NCI-H2196 treated with DMSO at 0.1 percent for 48 hours (cell line): ENCODE measurements around the gene TMEM120A.
"Not testable (repeated sequence)": the region's sequence is repeated elsewhere in the genome, so short reads cannot be mapped to it uniquely, and the experiment has no call there.

Source experiments
- DNase-seq: peaks from one replicate; lab custom pipeline; 2025; ENCODE audit not compliant: unreplicated experiment; lab: John Stamatoyannopoulos, UW

Gene TMEM120A

GRCh38 chr7:75994388-75995051, at the start of gene TMEM120A:
Gene TMEM120A (minus strand): TSS chr7:75994595. CDS start chr7:75994570, 25 bp downstream.
- peak; percentile 89 for DNase-seq

DNA sequence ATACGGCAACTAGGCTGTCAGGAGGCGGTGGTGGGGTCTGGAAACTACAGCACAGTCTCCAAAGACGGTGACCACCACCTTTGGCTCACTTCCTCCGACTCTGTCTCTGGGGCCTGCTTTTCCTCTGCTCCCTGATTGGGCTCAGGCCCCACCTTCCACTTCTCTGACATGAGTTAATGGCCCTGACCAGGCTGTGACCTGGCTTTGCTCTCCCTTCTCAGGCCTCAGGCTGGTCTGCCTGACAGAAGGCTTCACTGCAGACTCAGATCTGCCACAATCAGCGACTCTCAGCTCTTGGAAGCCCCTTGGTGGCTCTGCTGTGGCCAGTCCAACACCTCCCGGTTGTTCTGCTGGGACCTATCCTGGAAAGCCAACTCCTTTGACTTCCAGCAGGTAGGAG, 45.7 kb upstream of the TMEM120A start:
- DNase-seq = no peak

- no peak for DNase-seq
Observed at GRCh38 chr7:76037310-76037709, 42.9 kb upstream of the TMEM120A start.

DNA sequence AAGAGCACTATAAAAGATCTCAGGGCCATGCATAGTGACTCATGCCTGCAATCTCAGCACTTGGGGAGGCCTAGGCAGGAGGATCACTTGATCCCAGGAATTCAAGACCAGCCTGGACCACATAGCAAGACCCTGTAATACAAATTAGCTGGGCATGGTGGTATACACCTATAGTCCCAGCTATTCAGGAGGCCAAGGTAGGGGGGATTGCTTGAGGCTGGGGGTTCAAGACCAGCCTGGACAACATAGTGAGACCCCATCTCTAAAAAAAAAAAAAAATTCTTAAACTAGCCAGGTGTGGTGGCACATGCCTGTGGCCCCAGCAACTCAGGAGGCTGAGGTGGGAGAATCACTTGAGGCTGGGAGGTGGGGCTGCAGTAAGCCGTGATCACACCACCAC, 37.6 kb upstream of the TMEM120A start:
- DNase-seq = no peak

GRCh38 chr7:76029682-76030081, 35.3 kb upstream of the TMEM120A start:
- DNase-seq = not testable (repeated sequence)

DNA sequence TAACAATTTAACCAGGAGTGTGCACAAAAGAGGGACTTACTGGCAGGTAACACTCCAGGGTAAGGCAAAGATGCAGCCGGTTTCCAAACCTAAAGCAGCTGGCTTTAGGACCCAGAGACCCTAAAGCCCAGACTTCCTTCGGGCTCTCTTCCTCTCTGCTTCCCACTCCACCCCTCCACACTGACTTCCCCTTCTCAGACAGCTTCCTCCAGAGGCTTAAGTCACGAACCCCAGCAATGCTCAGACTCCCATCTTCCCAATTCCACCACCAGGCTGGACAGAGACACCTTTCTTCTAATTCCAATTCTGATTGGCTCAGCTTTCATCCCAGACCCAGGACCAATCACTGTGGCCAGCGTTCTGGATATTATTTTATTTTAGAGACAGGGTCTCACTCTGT, 28.6 kb upstream of the TMEM120A start:
- no peak for DNase-seq

- DNase-seq = no peak
Observed at GRCh38 chr7:76022026-76022780, 27.8 kb upstream of the TMEM120A start.

- DNase-seq = peak; percentile 51
Observed at GRCh38 chr7:76020031-76020714, 25.8 kb upstream of the TMEM120A start.

DNA sequence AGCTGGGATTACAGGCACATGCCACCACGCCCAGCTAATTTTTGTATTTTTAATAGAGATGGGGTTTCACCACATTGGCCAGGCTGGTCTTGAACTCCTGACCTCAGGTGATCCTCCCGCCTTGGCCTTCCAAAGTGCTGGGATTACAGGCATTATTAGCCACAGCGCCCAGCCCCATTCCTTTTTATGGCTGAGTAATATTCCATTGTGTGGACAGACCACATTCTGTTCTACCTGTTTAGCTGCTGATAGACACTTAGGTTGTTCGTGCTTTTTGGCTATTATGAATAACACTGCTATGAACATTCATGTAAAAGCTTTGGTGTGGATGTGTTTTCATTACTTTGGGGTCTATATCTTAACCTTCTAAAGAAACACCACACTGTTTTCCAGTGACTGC, 24.1 kb upstream of the TMEM120A start:
- not testable (repeated sequence) for DNase-seq

GRCh38 chr7:76016191-76016947, 22.0 kb upstream of the TMEM120A start:
- DNase-seq = no peak

- DNase-seq = no peak
Observed at GRCh38 chr7:76011442-76011861, 17.1 kb upstream of the TMEM120A start.

- DNase-seq = no peak
Observed at GRCh38 chr7:76009672-76010600, 15.5 kb upstream of the TMEM120A start.

- DNase-seq = no peak
Observed at GRCh38 chr7:76008156-76008687, 13.8 kb upstream of the TMEM120A start.

- DNase-seq = not testable (repeated sequence)
Observed at GRCh38 chr7:76005004-76005403, 10.6 kb upstream of the TMEM120A start.

GRCh38 chr7:76003351-76003750, 9.0 kb upstream of the TMEM120A start:
- no peak for DNase-seq

DNA sequence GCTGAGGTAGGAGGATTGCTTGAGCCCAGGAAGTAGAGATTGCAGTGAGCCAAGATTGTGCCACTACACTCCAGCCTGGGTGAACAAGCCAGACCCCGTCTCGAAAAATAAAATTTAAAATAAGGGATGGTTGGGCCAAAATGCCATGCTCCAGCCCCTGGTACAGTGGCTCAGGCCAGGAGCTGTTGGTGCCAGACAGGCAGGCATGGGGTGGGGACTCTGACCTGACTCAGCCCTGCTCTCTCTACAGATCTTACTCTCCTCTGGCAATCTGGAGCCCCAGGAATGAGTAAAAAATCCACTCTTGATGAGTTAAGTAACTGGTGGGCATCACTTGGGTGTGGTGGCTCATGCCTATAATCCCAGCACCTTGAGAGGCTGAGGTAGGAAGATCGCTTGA, 8.4 kb upstream of the TMEM120A start:
- DNase-seq = no peak

DNA sequence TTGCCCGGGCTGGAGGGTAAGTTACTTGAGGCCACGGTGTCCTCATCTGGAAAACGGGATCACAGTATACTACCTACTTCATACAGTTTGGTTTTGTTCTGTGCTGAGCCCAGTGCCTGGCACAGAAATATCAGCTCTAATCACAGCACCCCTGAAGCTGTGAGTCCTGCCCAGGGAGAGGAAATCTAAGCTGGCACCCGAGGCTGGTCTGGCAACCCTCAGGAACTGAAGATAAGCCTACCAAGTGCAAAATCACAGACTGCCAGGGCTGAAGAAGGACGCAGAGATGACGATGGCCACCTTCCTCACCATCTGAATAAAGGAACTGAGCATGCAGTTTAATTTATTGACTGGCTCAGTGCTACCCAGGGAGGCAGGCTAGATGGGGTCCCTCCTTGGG, 7.7 kb upstream of the TMEM120A start:
- no peak for DNase-seq

DNA sequence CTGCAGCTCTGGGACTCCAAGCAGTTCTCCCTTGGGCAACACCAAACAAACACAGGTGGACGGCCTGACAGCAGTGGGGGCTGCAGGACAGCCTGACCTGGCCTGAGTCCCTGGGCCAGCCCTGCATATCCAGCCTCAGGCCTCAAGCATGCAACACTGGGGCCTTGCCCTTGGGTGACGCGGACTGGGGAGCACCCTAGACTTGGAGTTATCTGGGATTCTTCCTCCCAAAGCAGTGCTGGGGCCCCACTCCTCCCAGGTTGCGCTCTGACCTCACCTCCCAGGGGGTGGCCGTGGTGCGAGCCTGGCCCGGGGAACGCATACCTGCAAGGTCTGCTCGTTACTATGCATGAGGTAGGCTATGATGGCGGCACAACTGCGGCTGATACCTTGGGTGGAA, 6.2 kb upstream of the TMEM120A start:
- DNase-seq = no peak

DNA sequence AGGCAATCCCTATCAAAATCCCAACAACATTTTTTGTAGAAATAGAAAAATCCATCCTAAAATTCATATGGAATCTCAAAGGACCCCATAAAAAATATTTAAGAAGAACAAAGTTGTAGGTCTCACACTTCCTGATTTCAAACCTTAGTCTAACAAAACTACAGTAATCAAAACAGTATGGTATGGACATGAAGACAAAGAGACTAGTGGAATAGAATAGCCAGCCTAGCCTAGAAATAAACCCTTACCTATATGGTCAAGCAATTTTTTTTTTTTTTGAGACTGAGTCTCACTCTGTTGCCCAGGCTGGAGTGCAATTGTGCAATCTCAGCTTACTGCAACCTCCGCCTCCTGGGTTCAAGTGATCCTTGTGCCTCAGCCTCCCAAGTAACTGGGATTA, 3.6 kb upstream of the TMEM120A start:
- no peak for DNase-seq

DNA sequence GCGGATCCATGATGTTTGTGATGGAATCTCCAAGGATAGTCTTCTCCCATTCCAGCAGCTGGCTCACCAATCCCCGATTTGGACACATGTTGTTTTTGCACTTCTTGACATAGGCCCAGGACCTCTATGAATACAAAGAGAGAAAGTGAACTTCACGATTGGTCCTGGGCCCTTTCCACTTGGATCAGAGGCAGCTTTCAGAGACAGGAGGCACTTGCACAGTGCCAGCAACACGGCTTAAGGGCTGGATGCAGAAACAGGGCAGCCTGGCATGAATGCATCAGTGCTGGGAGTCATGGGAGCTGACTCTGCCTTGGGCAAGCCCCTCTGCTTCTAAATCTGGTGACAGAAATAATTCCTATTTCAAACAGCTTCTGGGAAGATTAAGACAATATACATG, 2.1 kb upstream of the TMEM120A start:
- DNase-seq = no peak
